NCI-H748 treated with DMSO at 0.1 percent for 48 hours (cell line): ENCODE results near the gene HEATR5B.
"Not testable (repeated sequence)": the region's sequence is repeated elsewhere in the genome, so short reads cannot be mapped to it uniquely, and the experiment has no call there.

Experiments used
- DNase-seq: peaks from one replicate; lab custom pipeline; 2025; lab: John Stamatoyannopoulos, UW

The HEATR5B gene

GRCh38 chr2:36981911-36982310 is 102.3 kb downstream of the HEATR5B start:
- DNase-seq = no peak

GRCh38 chr2:36979007-36979406 is 105.2 kb downstream of the HEATR5B start:
- DNase-seq = not testable (repeated sequence)

GRCh38 chr2:36976065-36976464 is 108.1 kb downstream of the HEATR5B start:
- no peak for DNase-seq

GRCh38 chr2:36975306-36975705 is 108.9 kb downstream of the HEATR5B start:
- DNase-seq = no peak

- DNase-seq = no peak
Measured at GRCh38 chr2:36973320-36973719, 110.9 kb downstream of the HEATR5B start.

GRCh38 chr2:36971990-36972389 is 112.2 kb downstream of the HEATR5B start:
- DNase-seq = no peak

- peak; percentile 0 for DNase-seq
Measured at GRCh38 chr2:36967236-36967876, 116.8 kb downstream of the HEATR5B start.

- peak; percentile 61 for DNase-seq
Measured at GRCh38 chr2:36966370-36967235, 117.6 kb downstream of the HEATR5B start, which contains the start of gene STRN. STRN (minus strand) TSS chr2:36966536; CDS start chr2:36966463, 73 bp downstream.

- peak; percentile 24 for DNase-seq
Measured at GRCh38 chr2:36965751-36966369, 118.3 kb downstream of the HEATR5B start.

- DNase-seq = no peak
Measured at GRCh38 chr2:36965206-36965605, 119.0 kb downstream of the HEATR5B start.

GRCh38 chr2:36964496-36965058 is 119.6 kb downstream of the HEATR5B start:
- DNase-seq = no peak

GRCh38 chr2:36963734-36964133 is 120.4 kb downstream of the HEATR5B start:
- DNase-seq = no peak

- DNase-seq = no peak
Measured at GRCh38 chr2:36963106-36963505, 121.1 kb downstream of the HEATR5B start.

- DNase-seq = no peak
Measured at GRCh38 chr2:36960773-36961172, 123.4 kb downstream of the HEATR5B start.

- DNase-seq = no peak
Measured at GRCh38 chr2:36960005-36960675, 124.0 kb downstream of the HEATR5B start.

GRCh38 chr2:36954977-36955607 is 129.1 kb downstream of the HEATR5B start:
- no peak for DNase-seq

GRCh38 chr2:36952748-36953197 is 131.4 kb downstream of the HEATR5B start:
- DNase-seq = no peak

GRCh38 chr2:36951574-36951973 is 132.6 kb downstream of the HEATR5B start:
- no peak for DNase-seq

GRCh38 chr2:36951027-36951518 is 133.1 kb downstream of the HEATR5B start:
- no peak for DNase-seq

GRCh38 chr2:36949845-36950244 is 134.3 kb downstream of the HEATR5B start:
- no peak for DNase-seq

- not testable (repeated sequence) for DNase-seq
Measured at GRCh38 chr2:36945240-36945639, 138.9 kb downstream of the HEATR5B start.
